ENCODE data around the gene ZBTB7C.
"Not testable (repeated sequence)": the region's sequence is repeated elsewhere in the genome, so short reads cannot be mapped to it uniquely, and the experiment has no call there.

The ZBTB7C gene

DNA sequence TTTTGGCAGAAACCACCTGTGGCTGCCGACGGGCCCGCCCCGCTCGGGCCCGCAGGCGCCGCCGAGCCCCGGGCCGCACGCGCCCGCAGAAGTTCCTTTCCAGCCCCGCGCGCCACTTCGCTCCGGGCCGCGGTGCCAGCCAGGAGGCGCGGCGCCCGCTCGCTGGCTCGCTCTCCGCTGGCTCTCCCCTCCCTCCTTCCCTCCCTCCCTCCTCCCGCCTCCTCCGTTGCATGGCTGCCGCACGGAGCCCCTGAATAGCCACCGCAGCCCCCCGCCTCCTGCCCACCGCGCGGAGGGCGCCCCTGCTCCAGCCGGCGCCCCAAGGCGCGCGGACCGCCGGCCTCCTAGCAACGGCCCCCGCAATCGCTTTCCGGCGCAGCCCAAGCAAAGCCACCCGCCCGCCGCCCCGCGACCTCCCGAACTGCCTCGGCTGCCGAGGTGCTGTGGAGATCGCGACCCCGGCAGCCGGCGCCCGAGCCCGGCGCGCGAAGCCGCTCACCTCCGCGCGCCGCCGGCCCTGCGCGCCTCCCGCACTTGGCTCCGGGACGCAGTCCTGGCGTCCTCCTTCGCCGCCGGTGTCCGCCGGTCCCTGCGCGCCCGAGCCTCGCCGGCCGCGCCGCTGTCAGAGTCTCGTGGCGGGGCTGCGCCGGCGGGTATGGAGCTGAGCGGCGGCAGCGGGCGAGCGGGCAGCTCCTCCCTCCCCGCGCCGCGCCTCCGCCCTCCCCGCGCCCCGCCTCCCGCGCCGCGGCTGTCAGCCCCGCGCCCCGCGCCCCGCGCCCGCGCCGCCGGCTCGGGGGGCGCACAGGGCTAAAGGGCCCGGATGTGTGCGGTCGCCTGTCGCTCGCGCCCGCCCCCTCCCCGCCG lies at the start of gene ZBTB7C:
TSS of gene ZBTB7C (minus strand) at position 657 of the 864 bp plus-strand sequence.
- no peak for DNase-seq

- no peak for DNase-seq
Observed at GRCh38 chr18:48456838-48457237, 47.7 kb upstream of the ZBTB7C start.

- DNase-seq = peak; percentile 47
Observed at GRCh38 chr18:48455555-48456478, 46.6 kb upstream of the ZBTB7C start.

DNA sequence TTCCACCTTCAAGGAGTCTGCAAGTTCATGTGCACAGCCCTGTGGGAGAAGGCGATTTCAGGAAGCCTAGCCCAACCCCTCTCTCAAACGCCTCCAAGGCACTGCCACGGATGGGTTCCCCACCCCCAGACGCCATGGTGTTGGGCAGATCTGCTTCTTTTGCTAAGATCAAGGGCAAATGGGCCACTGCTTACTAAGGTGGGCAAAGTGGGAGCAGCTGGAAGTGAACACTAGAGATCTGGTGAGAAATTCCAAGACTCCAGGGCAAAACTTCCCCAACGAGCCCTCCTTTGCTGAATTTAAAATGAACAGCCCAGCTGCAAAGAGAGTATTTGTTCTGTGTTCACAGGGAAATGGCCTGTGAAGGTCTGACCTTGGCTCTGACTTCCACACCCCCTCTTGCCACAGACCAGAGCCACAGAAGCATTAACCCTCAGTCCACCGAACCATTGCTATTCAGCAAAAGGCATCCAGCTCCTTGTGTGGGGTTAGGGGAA lies 45.1 kb upstream of the ZBTB7C start:
- DNase-seq = no peak

DNA sequence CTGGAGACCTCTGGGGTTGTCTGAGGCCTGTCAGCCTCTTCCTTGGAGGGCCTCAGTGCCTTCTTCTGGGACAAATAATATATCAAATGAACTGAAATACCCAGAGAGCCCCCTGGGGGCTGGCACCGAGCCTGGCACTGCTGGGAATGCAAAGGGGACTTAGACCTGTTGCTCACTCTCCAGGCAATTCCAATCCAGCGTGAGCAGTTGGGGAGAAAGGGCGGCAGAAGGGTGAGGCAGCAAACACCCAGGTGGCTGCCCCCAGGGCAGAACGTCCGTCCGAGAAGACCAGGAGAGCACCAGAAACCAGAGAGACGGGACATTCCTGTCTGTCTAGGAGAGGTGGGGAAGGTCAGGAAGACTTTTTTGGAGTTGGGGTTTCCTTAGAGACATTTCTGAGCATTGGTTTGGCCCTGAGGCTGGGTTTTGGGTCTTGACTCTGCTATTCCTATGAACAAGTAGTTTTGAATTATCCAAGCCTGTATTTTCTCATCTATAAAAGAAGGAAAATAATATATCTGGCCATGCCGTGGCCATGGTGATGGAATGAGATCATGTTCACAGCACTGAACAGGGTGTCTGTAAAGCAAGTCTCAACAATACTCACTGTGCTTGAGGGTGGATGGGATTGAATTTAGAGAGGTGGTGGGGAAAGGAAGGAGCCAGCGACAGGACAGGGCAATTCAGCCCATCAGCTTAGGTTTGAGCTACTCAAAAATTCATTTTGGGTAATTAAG lies 44.3 kb upstream of the ZBTB7C start:
- no peak for DNase-seq

DNA sequence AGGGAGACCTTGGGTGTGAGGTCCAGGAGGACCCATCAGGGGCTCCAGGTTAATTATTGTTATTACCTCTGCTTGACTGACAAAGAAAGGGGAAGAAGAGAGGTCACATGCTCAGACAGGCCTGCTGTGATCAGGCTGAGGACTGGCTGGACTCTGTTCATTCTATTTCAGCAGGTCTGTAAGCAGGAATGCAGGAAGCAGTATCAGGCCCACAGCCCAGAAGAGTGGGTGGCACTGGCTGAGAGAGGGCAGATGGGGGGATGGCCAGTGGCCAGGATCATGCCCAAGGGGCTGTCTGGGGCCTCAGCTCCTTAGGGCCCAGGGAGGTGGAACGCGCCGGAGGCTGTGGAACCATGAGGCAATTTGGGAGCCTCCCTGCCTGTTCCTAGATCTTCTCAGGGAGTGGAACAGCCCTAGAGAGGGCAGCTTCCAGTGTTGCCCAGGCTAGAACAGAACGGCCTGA lies 43.7 kb upstream of the ZBTB7C start:
- no peak for DNase-seq

- DNase-seq = no peak
Observed at GRCh38 chr18:48450685-48451084, 41.5 kb upstream of the ZBTB7C start.

GRCh38 chr18:48446582-48447225 lies 37.5 kb upstream of the ZBTB7C start:
- peak; percentile 73 for DNase-seq

DNA sequence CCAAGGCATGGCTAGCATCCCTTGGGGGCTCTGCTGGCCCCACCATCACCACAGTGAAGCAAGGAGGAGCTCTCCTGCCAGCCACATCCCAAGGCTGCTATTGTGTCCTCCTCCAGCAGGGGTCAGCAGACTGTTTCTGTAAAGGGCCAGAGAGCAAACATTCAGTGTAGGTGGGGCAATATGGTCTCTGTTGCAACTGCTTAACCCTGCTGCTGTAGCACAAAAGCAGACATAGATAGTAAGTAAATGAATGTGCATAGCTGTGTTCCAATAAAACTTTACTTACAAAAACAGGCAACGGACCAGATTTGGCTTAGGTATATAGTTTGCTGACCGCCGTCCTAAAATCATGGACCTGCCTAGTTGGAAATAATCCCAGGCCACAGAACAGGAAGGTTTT lies 36.4 kb upstream of the ZBTB7C start:
- DNase-seq = peak; percentile 79

- no peak for DNase-seq
Observed at GRCh38 chr18:48442761-48443160, 33.6 kb upstream of the ZBTB7C start.

DNA sequence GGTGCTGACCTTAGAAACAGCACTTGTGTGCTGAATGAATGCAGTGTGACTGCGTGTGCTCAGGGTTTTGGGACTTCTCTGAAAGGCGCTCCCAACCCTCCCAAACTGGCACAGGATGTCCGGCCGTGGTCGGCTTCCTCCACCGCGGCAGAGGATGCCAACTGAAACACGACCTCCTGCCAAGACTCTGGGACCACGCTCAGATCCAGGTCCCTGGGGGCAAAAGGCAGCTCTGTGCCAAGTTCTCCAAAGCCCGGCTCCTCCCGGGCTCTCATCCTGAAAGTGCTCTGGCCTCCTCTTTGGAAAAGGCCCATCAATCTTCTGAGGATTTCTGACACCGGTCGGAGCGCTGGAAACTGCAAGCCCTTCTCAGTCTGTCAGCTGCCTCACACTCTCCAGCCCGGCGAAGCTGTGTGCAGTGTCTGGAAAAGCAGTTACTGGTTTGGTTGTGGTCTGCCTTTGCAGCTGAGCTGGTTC lies 32.3 kb upstream of the ZBTB7C start:
- DNase-seq = no peak

DNA sequence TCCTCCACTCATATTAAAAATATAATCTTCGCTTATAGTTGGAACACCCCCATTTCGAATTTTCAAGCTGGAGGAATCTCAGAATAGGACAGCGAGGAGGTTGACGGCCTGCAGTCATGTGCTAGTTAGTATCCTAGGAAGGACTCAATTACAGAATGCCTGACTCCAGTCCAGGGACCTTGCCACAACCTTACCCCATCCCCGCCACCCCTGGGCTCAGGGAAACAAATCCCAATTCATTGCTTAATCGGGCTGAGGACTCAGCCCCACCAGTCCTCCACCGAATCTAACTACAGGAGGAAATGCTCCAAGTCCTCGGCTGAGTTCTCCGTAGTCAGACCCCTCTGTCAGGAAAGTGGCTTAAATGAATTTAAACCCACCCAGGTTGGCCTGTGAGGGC lies 31.7 kb upstream of the ZBTB7C start:
- DNase-seq = no peak

GRCh38 chr18:48436907-48437306 lies 27.7 kb upstream of the ZBTB7C start:
- DNase-seq = no peak

DNA sequence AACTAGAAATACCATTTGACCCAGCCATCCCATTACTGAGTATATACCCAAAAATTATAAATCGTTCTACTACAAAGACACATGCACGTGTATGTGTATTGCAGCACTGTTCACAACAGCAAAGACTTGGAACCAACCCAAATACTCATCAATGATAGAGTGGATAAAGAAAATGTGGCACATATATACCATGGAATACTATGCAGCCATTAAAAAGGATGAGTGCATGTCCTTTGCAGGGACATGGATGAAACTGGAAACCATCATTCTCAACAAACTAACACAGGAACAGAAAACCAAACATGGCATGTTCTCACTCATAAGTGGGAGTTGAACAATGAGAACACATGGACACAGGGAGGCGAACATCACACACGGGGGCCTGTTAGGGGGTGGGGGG lies 25.2 kb upstream of the ZBTB7C start:
- not testable (repeated sequence) for DNase-seq

- no peak for DNase-seq
Observed at GRCh38 chr18:48433541-48433940, 24.4 kb upstream of the ZBTB7C start.

DNA sequence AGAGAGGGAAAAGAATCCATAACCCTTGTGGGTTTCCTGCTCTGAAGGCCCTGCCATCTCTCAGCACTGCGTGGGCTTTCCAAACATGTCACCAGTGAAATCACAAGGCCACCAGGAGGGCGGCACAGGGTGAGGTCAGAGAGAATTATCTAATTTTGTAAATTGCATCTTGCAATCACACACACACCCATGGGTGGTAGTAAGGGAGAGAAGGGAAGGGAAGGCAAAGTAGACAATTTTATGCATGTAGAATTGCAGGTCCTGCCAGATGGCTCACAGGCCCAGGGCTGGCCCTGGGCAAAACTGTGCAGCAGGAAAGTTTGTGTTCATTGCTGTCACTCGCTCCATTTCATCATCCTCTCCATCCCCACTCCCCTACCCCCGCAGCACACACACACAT lies 21.0 kb upstream of the ZBTB7C start:
- DNase-seq = no peak

GRCh38 chr18:48428475-48429177 lies 19.4 kb upstream of the ZBTB7C start:
- no peak for DNase-seq

- no peak for DNase-seq
Observed at GRCh38 chr18:48422947-48423378, 13.8 kb upstream of the ZBTB7C start.

- DNase-seq = no peak
Observed at GRCh38 chr18:48419277-48420022, 10.3 kb upstream of the ZBTB7C start.

DNA sequence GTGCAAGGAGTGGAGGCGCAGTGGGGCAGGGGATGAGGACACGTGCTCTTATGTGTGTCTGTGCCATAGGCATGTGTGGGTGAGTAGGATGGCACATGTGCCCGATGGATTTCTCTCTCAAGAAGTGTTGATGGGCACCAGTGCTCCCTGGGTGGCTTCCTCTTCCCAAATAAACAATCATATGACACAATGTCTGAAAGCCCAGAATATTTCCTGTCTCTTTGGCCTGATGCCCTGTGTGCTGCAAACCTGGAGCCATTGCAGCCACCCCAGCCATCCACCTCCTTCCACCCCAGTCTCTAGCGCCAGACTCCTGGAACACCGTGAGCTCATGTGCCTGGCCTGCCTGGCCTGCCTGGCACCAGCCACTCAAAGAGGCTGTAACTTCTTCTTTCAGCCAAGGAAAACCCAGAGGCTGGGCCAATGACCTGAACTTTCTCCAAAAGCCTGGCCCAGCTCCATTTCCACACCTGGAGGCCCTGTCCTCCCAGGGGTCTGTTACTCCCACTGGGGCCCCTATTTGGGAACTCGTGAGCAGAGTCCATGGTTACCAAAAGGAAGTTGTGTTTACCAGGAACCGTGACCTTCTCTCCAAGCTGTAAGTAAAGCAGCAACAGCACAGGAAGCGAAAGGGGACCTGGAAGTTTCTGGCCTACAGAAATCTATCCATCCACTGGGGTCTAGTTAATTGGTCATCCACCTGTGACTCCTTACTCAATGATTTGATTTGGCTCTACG lies 9.5 kb upstream of the ZBTB7C start:
- DNase-seq = no peak

All from stimulated activated CD4-positive, alpha-beta T cell treated with anti-CD3 and anti-CD28 coated beads, Interleukin-4, amount 100 ng/mL, for 24 hours (primary cell).